GM12878 (cell line): ENCODE data around the gene PIGX. TPM values are rescaled to one million over a fixed set of nuclear protein-coding genes. Genes with fewer than 3 reads are reported as not detected.

Experiments
- ASH2L ChIP-seq: fragments of 300-600, 200-600 bp; sonication (generic); IDR thresholded peaks from 2 replicates; pipeline ENCODE4 v1.6.1; 2017; ENCODE audit warnings: low read depth, mild to moderate bottlenecking, borderline replicate concordance
- ATF2 ChIP-seq: IDR thresholded peaks from 2 replicates; pipeline ENCODE4 v1.6.1; 2012; ENCODE audit warnings: low read length, inconsistent platforms
- CEBPZ ChIP-seq: fragments of 150-350 bp; IDR thresholded peaks from 2 replicates; pipeline ENCODE4 v1.6.1; 2016; ENCODE audit warnings: low read depth, low read length
- CHD2 ChIP-seq: IDR thresholded peaks from 2 replicates; pipeline ENCODE4 v1.6.1; 2011; ENCODE audit warnings: low read depth, low read length, improper control_type of control experiment, borderline replicate concordance
- CUX1 ChIP-seq: IDR thresholded peaks from 2 replicates; pipeline ENCODE4 v1.6.1; 2012; ENCODE audit warnings: improper control_type of control experiment, low read depth, low read length; ENCODE audit not compliant: insufficient replicate concordance
- E2F8 ChIP-seq: fragments of 450-650 bp; IDR thresholded peaks from 2 replicates; pipeline ENCODE4 v1.6.1; 2018; ENCODE audit warnings: mild to moderate bottlenecking, low read depth, moderate library complexity; ENCODE audit not compliant: partially characterized antibody
- HDAC2 ChIP-seq: fragments of 200-600 bp; sonication (generic); IDR thresholded peaks from 2 replicates; pipeline ENCODE4 v1.6.1; 2017
- IRF4 ChIP-seq: IDR thresholded peaks from 2 replicates; pipeline ENCODE4 v1.6.1; 2011; ENCODE audit warnings: low read depth, low read length
- JUNB ChIP-seq: IDR thresholded peaks from 2 replicates; pipeline ENCODE4 v1.6.1; 2016; ENCODE audit warnings: antibody characterized with exemption, mild to moderate bottlenecking
- KDM1A ChIP-seq: fragments of 200-600 bp; sonication (generic); IDR thresholded peaks from 2 replicates; pipeline ENCODE4 v1.6.1; 2016; ENCODE audit warnings: borderline replicate concordance
- MEF2A ChIP-seq: IDR thresholded peaks from 2 replicates; pipeline ENCODE4 v1.6.1; 2011; ENCODE audit warnings: low read depth, mild to moderate bottlenecking, low read length, moderate library complexity; ENCODE audit not compliant: insufficient read depth
- NR2C1 ChIP-seq: fragments of 450-650 bp; IDR thresholded peaks from 2 replicates; pipeline ENCODE4 v1.6.1; 2017; ENCODE audit warnings: antibody characterized with exemption, mild to moderate bottlenecking, moderate library complexity
- RUNX3 ChIP-seq: IDR thresholded peaks from 2 replicates; pipeline ENCODE4 v1.6.1; 2012; ENCODE audit warnings: low read length, inconsistent platforms
- SIX5 ChIP-seq: IDR thresholded peaks from 2 replicates; pipeline ENCODE4 v1.6.1; 2011; ENCODE audit warnings: mild to moderate bottlenecking, low read depth, low read length, moderate library complexity; ENCODE audit not compliant: severe bottlenecking
- SP1 ChIP-seq: IDR thresholded peaks from one replicate; pipeline ENCODE4 v1.6.1; 2011; ENCODE audit warnings: low read depth, low read length
- SREBF1 ChIP-seq: IDR thresholded peaks from 2 replicates; pipeline ENCODE4 v1.6.1; 2012; ENCODE audit warnings: mild to moderate bottlenecking, low read length
- SREBF2 ChIP-seq: IDR thresholded peaks from 2 replicates; pipeline ENCODE4 v1.6.1; 2012; ENCODE audit warnings: mild to moderate bottlenecking, low read length
- ZNF217 ChIP-seq: fragments of 450-650 bp; IDR thresholded peaks from 2 replicates; pipeline ENCODE4 v1.6.1; 2017; ENCODE audit warnings: antibody characterized with exemption, mild to moderate bottlenecking
- polyA plus RNA-seq, 11 experiments: library from polyadenylated mRNA; depleted of rRNA in 4 of 11; unstranded in 6 of 11; stranded (reverse) in 5 of 11; fragments of >200 nt; fragmentation: Nextera tagmentation in 4 of 11; fragmentation: Illumina TruSeq in 1 of 11; extraction: Ambion mirVana in 4 of 11; extraction: Trizol in 1 of 11; gene quantifications; 1 replicate in 1 of 11; 2 replicates in 10 of 11; pipeline versions ENCODE4 v1.2.1 to v1.2.3, GENCODE V29; 2011 to 2016; ENCODE audit warnings: inconsistent platforms in 2 of 11, missing spikeins in 2 of 11, low read depth in 1 of 11
- total RNA-seq, 4 experiments: library from RNA; depleted of rRNA in 3 of 4; stranded (reverse); fragments of >200 nt in 3 of 4; fragmentation: Illumina TruSeq in 1 of 4; extraction: Trizol in 1 of 4; gene quantifications; 2 replicates each; pipeline versions ENCODE4 v1.2.1 to v1.2.3, GENCODE V29; 2013 to 2021

PIGX gene
- total and polyA plus RNA-seq, 10 of the 15 experiments (the other 5 are each of a cell fraction or from before 2014, with no cell fraction given) = 3.8 to 40.0 (median 22.3) TPM

GRCh38 chr3:196684548-196685407, 27.4 kb upstream of the PIGX start (continued):
- TF ChIP-seq ATF2 (peak; percentile 82), SIX5 (no peak), NR2C1 (no peak), KDM1A (no peak), SREBF2 (no peak), E2F8 (no peak), SREBF1 (no peak), ZNF217 (no peak), CHD2 (no peak), CEBPZ (no peak), CUX1 (no peak), SP1 (no peak), IRF4 (peak; percentile 59; the same call in 1 of the 2 replicates), JUNB (peak; percentile 23; the same call in 1 of the 2 replicates), MEF2A (peak; percentile 96), HDAC2 (no peak), ASH2L (no peak), RUNX3 (peak; percentile 95)
